IPS-NIHi11 (cell line): ENCODE measurements around the gene ANK3.
A peak's percentile ranks its signal among the peaks of the same experiment; 100 is the strongest.
"Not testable (repeated sequence)": the region's sequence is repeated elsewhere in the genome, so short reads cannot be mapped to it uniquely, and the experiment has no call there.

Experiments used
- DNase-seq: peaks from one replicate; pipeline ENCODE4 v3.0.0; 2012; ENCODE audit warnings: mixed read lengths, low spot score

Gene ANK3

GRCh38 chr10:60304829-60305379 lies 84.8 kb downstream of the ANK3 start:
- no peak for DNase-seq

- DNase-seq: no peak
These were observed 85.9 kb downstream of the ANK3 start for GRCh38 chr10:60303778-60304177.

GRCh38 chr10:60299961-60300883 lies 89.5 kb downstream of the ANK3 start:
- peak; percentile 38 for DNase-seq

- no peak for DNase-seq
These were observed 90.3 kb downstream of the ANK3 start for GRCh38 chr10:60299390-60299778.

- DNase-seq: no peak
These were observed 91.0 kb downstream of the ANK3 start for GRCh38 chr10:60298408-60299389.

GRCh38 chr10:60296073-60296472 lies 93.6 kb downstream of the ANK3 start:
- DNase-seq: no peak

- DNase-seq: no peak
These were observed 94.4 kb downstream of the ANK3 start for GRCh38 chr10:60295028-60295937.

GRCh38 chr10:60293581-60294175 lies 96.0 kb downstream of the ANK3 start:
- no peak for DNase-seq

GRCh38 chr10:60292998-60293397 lies 96.7 kb downstream of the ANK3 start:
- no peak for DNase-seq

- DNase-seq: not testable (repeated sequence)
These were observed 97.1 kb downstream of the ANK3 start for GRCh38 chr10:60292536-60292935.

- no peak for DNase-seq
These were observed 98.2 kb downstream of the ANK3 start for GRCh38 chr10:60291344-60291930.

GRCh38 chr10:60290558-60290957 lies 99.1 kb downstream of the ANK3 start:
- DNase-seq: no peak

- no peak for DNase-seq
These were observed 99.9 kb downstream of the ANK3 start for GRCh38 chr10:60289800-60290199.

GRCh38 chr10:60288256-60288655 lies 101.4 kb downstream of the ANK3 start:
- DNase-seq: no peak

- DNase-seq: no peak
These were observed 103.1 kb downstream of the ANK3 start for GRCh38 chr10:60286559-60286958.

GRCh38 chr10:60283397-60283796 lies 106.3 kb downstream of the ANK3 start:
- DNase-seq: no peak

- DNase-seq: no peak
These were observed 106.8 kb downstream of the ANK3 start for GRCh38 chr10:60282771-60283353.

- no peak for DNase-seq
These were observed 107.8 kb downstream of the ANK3 start for GRCh38 chr10:60281792-60282353.

- DNase-seq: no peak
These were observed 108.3 kb downstream of the ANK3 start for GRCh38 chr10:60281331-60281730.

GRCh38 chr10:60280475-60280874 lies 109.2 kb downstream of the ANK3 start:
- no peak for DNase-seq
